K562 (cell line): ENCODE results near the gene APOA1.

ENCODE experiments used
- CC2D1A ChIP-seq: fragments of 450-650 bp; IDR thresholded peaks from 2 replicates; pipeline ENCODE4 v1.6.1; 2017; ENCODE audit warnings: mild to moderate bottlenecking
- ELF4 ChIP-seq: fragments of 450-650 bp; formaldehyde crosslinking; IDR thresholded peaks from 2 replicates; pipeline ENCODE4 v1.4.0; 2022; ENCODE audit warnings: missing genetic modification characterization
- EZH2 ChIP-seq: IDR thresholded peaks from 2 replicates; pipeline ENCODE4 v1.6.1; 2012; ENCODE audit warnings: low read depth, mild to moderate bottlenecking, inconsistent platforms, low read length, borderline replicate concordance
- IRF2 ChIP-seq: sonication (generic); formaldehyde crosslinking; IDR thresholded peaks from 2 replicates; pipeline ENCODE4 v1.8.1; 2022; ENCODE audit warnings: mild to moderate bottlenecking, missing genetic modification reagents
- KDM1A ChIP-seq, 2 experiments: fragments of 450-650 bp; IDR thresholded peaks; 2 replicates each; pipeline ENCODE4 v1.6.1; 2016; ENCODE audit warnings: mild to moderate bottlenecking in 2 of 2
- KLF1 ChIP-seq: fragments of 450-650 bp; IDR thresholded peaks from 2 replicates; pipeline ENCODE4 v1.6.1; 2016; ENCODE audit warnings: missing genetic modification characterization, missing compliant biosample characterization
- NFE2L1 ChIP-seq: fragments of 450-650 bp; IDR thresholded peaks from 2 replicates; pipeline ENCODE4 v1.6.1; 2016; ENCODE audit warnings: missing genetic modification characterization, low read depth, mild to moderate bottlenecking, missing compliant biosample characterization, moderate library complexity, borderline replicate concordance
- ZFP36 ChIP-seq: fragments of 150-350 bp; IDR thresholded peaks from 2 replicates; pipeline ENCODE4 v1.6.1; 2018; ENCODE audit warnings: low read length, low read depth; ENCODE audit not compliant: partially characterized antibody
- TF ChIP-seq, protein P1 (sequence below): sonication (generic); formaldehyde crosslinking; IDR thresholded peaks from 2 replicates; pipeline ENCODE4 v1.8.0; 2023; ENCODE audit warnings: mild to moderate bottlenecking, missing genetic modification reagents
- TF ChIP-seq, protein P2 (sequence below), 3 experiments: IDR thresholded peaks in 2 of 3; conservative IDR thresholded peaks in 1 of 3; 2 replicates each; pipeline ENCODE4 v1.5.1; 2011 to 2012; ENCODE audit warnings: low read length in 3 of 3, mild to moderate bottlenecking in 3 of 3, control low read depth in 2 of 3, improper control_type of control experiment in 1 of 3, inconsistent platforms in 1 of 3, low read depth in 1 of 3, mixed read lengths in 1 of 3, moderate library complexity in 1 of 3; ENCODE audit not compliant: insufficient read depth in 2 of 3
- TF ChIP-seq, protein P3 (sequence below): sonication (generic); formaldehyde crosslinking; IDR thresholded peaks from 2 replicates; pipeline ENCODE4 v1.8.1; 2023; ENCODE audit warnings: mild to moderate bottlenecking, missing genetic modification reagents

DNA sequence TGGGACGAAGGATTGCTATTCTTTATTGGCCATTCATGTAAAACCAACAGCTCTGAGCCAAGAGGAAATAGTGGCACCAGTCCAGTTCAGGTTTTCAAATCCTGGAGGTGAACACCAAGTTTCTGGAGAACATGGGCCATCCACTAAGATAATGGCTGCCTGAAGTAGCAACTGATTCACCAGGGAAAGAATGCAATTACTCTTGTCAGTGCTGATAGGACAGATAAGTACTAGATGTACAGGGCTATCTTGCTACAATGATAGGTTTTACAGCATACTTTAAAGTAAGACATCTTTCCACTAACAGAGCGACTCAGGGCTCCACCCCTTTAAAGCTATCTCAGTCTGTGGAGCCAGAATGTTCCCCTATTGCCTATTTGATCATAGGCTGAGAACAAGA is 36.8 kb upstream of the APOA1 start:
- TF ChIP-seq, protein P1, sequence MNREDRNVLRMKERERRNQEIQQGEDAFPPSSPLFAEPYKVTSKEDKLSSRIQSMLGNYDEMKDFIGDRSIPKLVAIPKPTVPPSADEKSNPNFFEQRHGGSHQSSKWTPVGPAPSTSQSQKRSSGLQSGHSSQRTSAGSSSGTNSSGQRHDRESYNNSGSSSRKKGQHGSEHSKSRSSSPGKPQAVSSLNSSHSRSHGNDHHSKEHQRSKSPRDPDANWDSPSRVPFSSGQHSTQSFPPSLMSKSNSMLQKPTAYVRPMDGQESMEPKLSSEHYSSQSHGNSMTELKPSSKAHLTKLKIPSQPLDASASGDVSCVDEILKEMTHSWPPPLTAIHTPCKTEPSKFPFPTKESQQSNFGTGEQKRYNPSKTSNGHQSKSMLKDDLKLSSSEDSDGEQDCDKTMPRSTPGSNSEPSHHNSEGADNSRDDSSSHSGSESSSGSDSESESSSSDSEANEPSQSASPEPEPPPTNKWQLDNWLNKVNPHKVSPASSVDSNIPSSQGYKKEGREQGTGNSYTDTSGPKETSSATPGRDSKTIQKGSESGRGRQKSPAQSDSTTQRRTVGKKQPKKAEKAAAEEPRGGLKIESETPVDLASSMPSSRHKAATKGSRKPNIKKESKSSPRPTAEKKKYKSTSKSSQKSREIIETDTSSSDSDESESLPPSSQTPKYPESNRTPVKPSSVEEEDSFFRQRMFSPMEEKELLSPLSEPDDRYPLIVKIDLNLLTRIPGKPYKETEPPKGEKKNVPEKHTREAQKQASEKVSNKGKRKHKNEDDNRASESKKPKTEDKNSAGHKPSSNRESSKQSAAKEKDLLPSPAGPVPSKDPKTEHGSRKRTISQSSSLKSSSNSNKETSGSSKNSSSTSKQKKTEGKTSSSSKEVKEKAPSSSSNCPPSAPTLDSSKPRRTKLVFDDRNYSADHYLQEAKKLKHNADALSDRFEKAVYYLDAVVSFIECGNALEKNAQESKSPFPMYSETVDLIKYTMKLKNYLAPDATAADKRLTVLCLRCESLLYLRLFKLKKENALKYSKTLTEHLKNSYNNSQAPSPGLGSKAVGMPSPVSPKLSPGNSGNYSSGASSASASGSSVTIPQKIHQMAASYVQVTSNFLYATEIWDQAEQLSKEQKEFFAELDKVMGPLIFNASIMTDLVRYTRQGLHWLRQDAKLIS (CRISPR knock-in tag), result no peak
- TF ChIP-seq, protein P2, sequence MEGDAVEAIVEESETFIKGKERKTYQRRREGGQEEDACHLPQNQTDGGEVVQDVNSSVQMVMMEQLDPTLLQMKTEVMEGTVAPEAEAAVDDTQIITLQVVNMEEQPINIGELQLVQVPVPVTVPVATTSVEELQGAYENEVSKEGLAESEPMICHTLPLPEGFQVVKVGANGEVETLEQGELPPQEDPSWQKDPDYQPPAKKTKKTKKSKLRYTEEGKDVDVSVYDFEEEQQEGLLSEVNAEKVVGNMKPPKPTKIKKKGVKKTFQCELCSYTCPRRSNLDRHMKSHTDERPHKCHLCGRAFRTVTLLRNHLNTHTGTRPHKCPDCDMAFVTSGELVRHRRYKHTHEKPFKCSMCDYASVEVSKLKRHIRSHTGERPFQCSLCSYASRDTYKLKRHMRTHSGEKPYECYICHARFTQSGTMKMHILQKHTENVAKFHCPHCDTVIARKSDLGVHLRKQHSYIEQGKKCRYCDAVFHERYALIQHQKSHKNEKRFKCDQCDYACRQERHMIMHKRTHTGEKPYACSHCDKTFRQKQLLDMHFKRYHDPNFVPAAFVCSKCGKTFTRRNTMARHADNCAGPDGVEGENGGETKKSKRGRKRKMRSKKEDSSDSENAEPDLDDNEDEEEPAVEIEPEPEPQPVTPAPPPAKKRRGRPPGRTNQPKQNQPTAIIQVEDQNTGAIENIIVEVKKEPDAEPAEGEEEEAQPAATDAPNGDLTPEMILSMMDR (IDR thresholded peaks at IDR 0.05 in 2 of 3, conservative IDR thresholded peaks at IDR 0.05 in 1 of 3; ENCODE audit: insufficient read depth in 2 of 3, low read depth in 1 of 3, low read length in 3 of 3), result no peak
- TF ChIP-seq, protein P3, sequence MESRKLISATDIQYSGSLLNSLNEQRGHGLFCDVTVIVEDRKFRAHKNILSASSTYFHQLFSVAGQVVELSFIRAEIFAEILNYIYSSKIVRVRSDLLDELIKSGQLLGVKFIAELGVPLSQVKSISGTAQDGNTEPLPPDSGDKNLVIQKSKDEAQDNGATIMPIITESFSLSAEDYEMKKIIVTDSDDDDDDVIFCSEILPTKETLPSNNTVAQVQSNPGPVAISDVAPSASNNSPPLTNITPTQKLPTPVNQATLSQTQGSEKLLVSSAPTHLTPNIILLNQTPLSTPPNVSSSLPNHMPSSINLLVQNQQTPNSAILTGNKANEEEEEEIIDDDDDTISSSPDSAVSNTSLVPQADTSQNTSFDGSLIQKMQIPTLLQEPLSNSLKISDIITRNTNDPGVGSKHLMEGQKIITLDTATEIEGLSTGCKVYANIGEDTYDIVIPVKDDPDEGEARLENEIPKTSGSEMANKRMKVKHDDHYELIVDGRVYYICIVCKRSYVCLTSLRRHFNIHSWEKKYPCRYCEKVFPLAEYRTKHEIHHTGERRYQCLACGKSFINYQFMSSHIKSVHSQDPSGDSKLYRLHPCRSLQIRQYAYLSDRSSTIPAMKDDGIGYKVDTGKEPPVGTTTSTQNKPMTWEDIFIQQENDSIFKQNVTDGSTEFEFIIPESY, result no peak
- no peak for TF ChIP-seq KDM1A (IDR thresholded peaks at IDR 0.05)
- TF ChIP-seq EZH2, result no peak
- no peak for TF ChIP-seq ELF4 (CRISPR knock-in tag)
- TF ChIP-seq NFE2L1, result no peak
- no peak for TF ChIP-seq IRF2
- TF ChIP-seq ZFP36, result no peak
- no peak for TF ChIP-seq CC2D1A
- no peak for TF ChIP-seq KLF1
